A549 (cell line): ENCODE measurements around the gene DDX54.

Source experiments
- CTCF ChIP-seq: fragments of >200 bp; sonication (Bioruptor Twin); formaldehyde crosslinking; IDR thresholded peaks from 3 replicates; pipeline ENCODE4 v1.5.1; 2016
- EP300 ChIP-seq, 2 experiments: fragments of >200 bp; sonication (Bioruptor Twin); formaldehyde crosslinking; IDR thresholded peaks; 2 replicates in 1 of 2; 3 replicates in 1 of 2; pipeline ENCODE4 v1.6.1; 2016 to 2017
- ESRRA ChIP-seq: fragments of 150-350 bp; IDR thresholded peaks from 2 replicates; pipeline ENCODE4 v1.6.1; 2014; ENCODE audit warnings: mild to moderate bottlenecking, low read length, borderline replicate concordance
- HDAC2 ChIP-seq: fragments of 200-600 bp; sonication (generic); IDR thresholded peaks from 2 replicates; pipeline ENCODE4 v1.6.1; 2016
- MAZ ChIP-seq: fragments of 150-350 bp; IDR thresholded peaks from 2 replicates; pipeline ENCODE4 v1.6.1; 2014; ENCODE audit warnings: antibody characterized with exemption, low read depth, low read length, borderline replicate concordance
- MYC ChIP-seq: IDR thresholded peaks from 2 replicates; pipeline ENCODE4 v1.6.1; 2012; ENCODE audit warnings: mild to moderate bottlenecking, inconsistent platforms, low read length, improper control_type of control experiment, borderline replicate concordance
- PBX3 ChIP-seq: IDR thresholded peaks from 2 replicates; pipeline ENCODE4 v1.6.1; 2012
- PHF8 ChIP-seq: fragments of 200-600 bp; sonication (generic); IDR thresholded peaks from 2 replicates; pipeline ENCODE4 v1.6.1; 2016; ENCODE audit warnings: low read depth, mild to moderate bottlenecking, antibody characterized with exemption, moderate library complexity, borderline replicate concordance
- POLR2A ChIP-seq: IDR thresholded peaks from 2 replicates; pipeline ENCODE4 v1.6.1; 2012; ENCODE audit warnings: mild to moderate bottlenecking, low read length
- RAD21 ChIP-seq, 2 experiments: fragments of >200 bp in 1 of 2; sonication (Bioruptor Twin) in 1 of 2; formaldehyde crosslinking in 1 of 2; IDR thresholded peaks in 1 of 2; conservative IDR thresholded peaks in 1 of 2; 2 replicates in 1 of 2; 3 replicates in 1 of 2; pipeline ENCODE4 v1.6.1; 2012 to 2018; ENCODE audit warnings: inconsistent platforms in 1 of 2
- REST ChIP-seq: fragments of 200-600 bp; sonication (generic); IDR thresholded peaks from 2 replicates; pipeline ENCODE4 v1.6.1; 2016; ENCODE audit warnings: antibody characterized with exemption, mild to moderate bottlenecking, moderate library complexity
- TF ChIP-seq, protein P1 (sequence below): IDR thresholded peaks from 2 replicates; pipeline ENCODE4 v1.6.1; 2012; ENCODE audit warnings: low read depth, borderline replicate concordance
- TF ChIP-seq, protein P2 (sequence below): fragments of 250-450 bp; sonication (Bioruptor Pico); IDR thresholded peaks from 2 replicates; pipeline ENCODE4 v1.5.0; 2021; ENCODE audit warnings: mild to moderate bottlenecking, moderate library complexity, borderline replicate concordance

GRCh38 chr12:113109360-113109759, 75.9 kb downstream of the DDX54 start:
- TF ChIP-seq MYC (no peak), CTCF (no peak), POLR2A (no peak), PBX3 (no peak), EP300 (IDR thresholded peaks at IDR 0.05) (no peak), PHF8 (no peak), ESRRA (no peak), RAD21 (conservative IDR thresholded peaks at IDR 0.05 in 1 of 2, IDR thresholded peaks at IDR 0.05 in 1 of 2) (no peak), MAZ (no peak), REST (no peak), HDAC2 (no peak)
- TF ChIP-seq, protein P1, sequence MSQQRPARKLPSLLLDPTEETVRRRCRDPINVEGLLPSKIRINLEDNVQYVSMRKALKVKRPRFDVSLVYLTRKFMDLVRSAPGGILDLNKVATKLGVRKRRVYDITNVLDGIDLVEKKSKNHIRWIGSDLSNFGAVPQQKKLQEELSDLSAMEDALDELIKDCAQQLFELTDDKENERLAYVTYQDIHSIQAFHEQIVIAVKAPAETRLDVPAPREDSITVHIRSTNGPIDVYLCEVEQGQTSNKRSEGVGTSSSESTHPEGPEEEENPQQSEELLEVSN, result no peak
- TF ChIP-seq, protein P2, sequence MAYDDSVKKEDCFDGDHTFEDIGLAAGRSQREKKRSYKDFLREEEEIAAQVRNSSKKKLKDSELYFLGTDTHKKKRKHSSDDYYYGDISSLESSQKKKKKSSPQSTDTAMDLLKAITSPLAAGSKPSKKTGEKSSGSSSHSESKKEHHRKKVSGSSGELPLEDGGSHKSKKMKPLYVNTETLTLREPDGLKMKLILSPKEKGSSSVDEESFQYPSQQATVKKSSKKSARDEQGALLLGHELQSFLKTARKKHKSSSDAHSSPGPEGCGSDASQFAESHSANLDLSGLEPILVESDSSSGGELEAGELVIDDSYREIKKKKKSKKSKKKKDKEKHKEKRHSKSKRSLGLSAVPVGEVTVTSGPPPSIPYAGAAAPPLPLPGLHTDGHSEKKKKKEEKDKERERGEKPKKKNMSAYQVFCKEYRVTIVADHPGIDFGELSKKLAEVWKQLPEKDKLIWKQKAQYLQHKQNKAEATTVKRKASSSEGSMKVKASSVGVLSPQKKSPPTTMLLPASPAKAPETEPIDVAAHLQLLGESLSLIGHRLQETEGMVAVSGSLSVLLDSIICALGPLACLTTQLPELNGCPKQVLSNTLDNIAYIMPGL, result no peak
